Hepatocyte (in vitro differentiated cells): ENCODE results near the gene CRIP2. TPM values are rescaled to one million over a fixed set of nuclear protein-coding genes. Genes with fewer than 3 reads are reported as not detected.

Experiments
- DNase-seq: peaks from one replicate; pipeline ENCODE4 v3.0.0-alpha.2; 2016; ENCODE audit warnings: low spot score
- H2AFZ ChIP-seq: fragments of 200-600 bp; sonication (generic); 2 replicates; pipeline ENCODE4 v1.6.0; 2016; ENCODE audit warnings: antibody characterized with exemption, mild to moderate bottlenecking
- H3K27ac ChIP-seq: fragments of 200-600 bp; sonication (generic); 2 replicates; pipeline ENCODE4 v1.5.1; 2016; ENCODE audit warnings: mild to moderate bottlenecking
- H3K27me3 ChIP-seq: fragments of 200-600 bp; sonication (generic); 2 replicates; pipeline ENCODE4 v1.6.1; 2016
- H3K36me3 ChIP-seq: fragments of 200-600 bp; sonication (generic); replicated peaks from 2 replicates; pipeline ENCODE4 v1.5.1; 2016; ENCODE audit warnings: low read depth; ENCODE audit not compliant: insufficient read depth
- H3K4me1 ChIP-seq: fragments of 200-600 bp; sonication (generic); 2 replicates; pipeline ENCODE4 v1.5.1; 2016; ENCODE audit warnings: mild to moderate bottlenecking, moderate library complexity; ENCODE audit not compliant: insufficient read depth
- H3K4me2 ChIP-seq: fragments of 200-600 bp; sonication (generic); 2 replicates; pipeline ENCODE4 v1.6.0; 2016
- H3K4me3 ChIP-seq: fragments of 200-600 bp; sonication (generic); 2 replicates; pipeline ENCODE4 v1.5.1; 2016; ENCODE audit warnings: mild to moderate bottlenecking
- H3K79me2 ChIP-seq: fragments of 200-600 bp; sonication (generic); 2 replicates; pipeline ENCODE4 v1.6.0; 2017; ENCODE audit warnings: mild to moderate bottlenecking
- H3K9me2 ChIP-seq: fragments of 200-600 bp; sonication (generic); replicated peaks from 2 replicates; pipeline ENCODE4 v1.6.0; 2017; ENCODE audit warnings: mild to moderate bottlenecking; ENCODE audit not compliant: insufficient read depth
- H3K9me3 ChIP-seq: fragments of 200-600 bp; sonication (generic); 2 replicates; pipeline ENCODE4 v1.5.1; 2016; ENCODE audit warnings: low read depth, mild to moderate bottlenecking
- H4K20me1 ChIP-seq: fragments of 200-600 bp; sonication (generic); 2 replicates; pipeline ENCODE4 v1.6.0; 2016; ENCODE audit warnings: mild to moderate bottlenecking; ENCODE audit not compliant: insufficient read depth, poor library complexity, severe bottlenecking
- EZH2 ChIP-seq: fragments of 200-600 bp; sonication (generic); IDR thresholded peaks from 2 replicates; pipeline ENCODE4 v1.6.1; 2016; ENCODE audit warnings: antibody characterized with exemption, mild to moderate bottlenecking, borderline replicate concordance
- EZH2phosphoT487 ChIP-seq: fragments of 200-600 bp; sonication (generic); IDR thresholded peaks from one replicate; pipeline ENCODE4 v1.6.1; 2018; ENCODE audit warnings: antibody characterized with exemption, mild to moderate bottlenecking, low read depth, moderate library complexity; ENCODE audit not compliant: unreplicated experiment, severe bottlenecking
- WGBS: methylation state at CpG from one replicate; pipeline ENCODE4 v1.1.6; 2016; ENCODE audit warnings: low lambda C conversion rate; ENCODE audit errors: missing lambda C conversion rate; 5-methylcytosine and 5-hydroxymethylcytosine counted together
- polyA plus RNA-seq: library from polyadenylated mRNA; unstranded; fragments of >200 nt; fragmentation: Nextera tagmentation; extraction: Ambion mirVana; gene quantifications from 2 replicates; pipeline ENCODE4 v1.2.1, GENCODE V29; 2016
- total RNA-seq: library from RNA; depleted of rRNA; stranded (reverse); fragments of >200 nt; gene quantifications from 2 replicates; pipeline ENCODE4 v1.2.3, GENCODE V29; 2014
- TF ChIP-seq, protein P1 (sequence below): fragments of 200-600 bp; sonication (generic); IDR thresholded peaks from 2 replicates; pipeline ENCODE4 v1.5.1; 2016; ENCODE audit warnings: antibody characterized with exemption, mild to moderate bottlenecking; ENCODE audit not compliant: poor library complexity

The CRIP2 gene
- total and polyA plus RNA-seq, 2 experiments from 2014 or later: 8.3 to 29.1 TPM

DNA sequence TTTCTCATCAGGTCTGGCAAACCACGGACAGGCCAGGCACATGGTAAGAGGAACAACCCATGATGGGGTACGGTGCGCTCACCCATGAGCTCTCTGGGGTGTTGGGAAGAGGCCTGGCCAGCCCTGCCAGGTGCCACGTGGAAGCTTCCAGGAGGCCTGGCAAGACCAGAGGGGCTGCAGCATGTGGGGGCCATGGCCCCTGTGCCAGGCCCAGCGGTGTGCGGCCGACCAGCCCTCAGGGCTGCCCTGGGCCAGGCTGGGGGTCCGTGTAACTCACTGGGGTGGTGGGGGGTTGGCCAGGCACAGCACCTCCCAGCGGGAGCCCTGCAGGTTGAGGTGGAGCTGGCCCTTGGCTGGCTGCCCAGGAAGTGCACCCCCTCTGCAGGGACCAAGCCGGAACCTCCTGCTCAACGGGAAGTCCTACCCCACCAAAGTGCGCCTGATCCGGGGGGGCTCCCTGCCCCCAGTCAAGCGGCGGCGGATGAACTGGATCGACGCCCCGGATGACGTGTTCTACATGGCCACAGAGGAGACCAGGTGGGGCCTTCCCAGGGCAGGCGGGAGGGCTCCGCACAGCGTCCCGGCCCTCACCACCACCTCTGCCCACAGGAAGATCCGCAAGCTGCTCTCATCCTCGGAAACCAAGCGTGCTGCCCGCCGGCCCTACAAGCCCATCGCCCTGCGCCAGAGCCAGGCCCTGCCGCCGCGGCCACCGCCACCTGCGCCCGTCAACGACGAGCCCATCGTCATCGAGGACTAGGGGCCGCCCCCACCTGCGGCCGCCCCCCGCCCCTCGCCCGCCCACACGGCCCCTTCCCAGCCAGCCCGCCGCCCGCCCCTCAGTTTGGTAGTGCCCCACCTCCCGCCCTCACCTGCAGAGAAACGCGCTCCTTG, 4.9 kb upstream of the CRIP2 start:
- H3K9me2 ChIP-seq: no peaks in the 10 kb centered on the region
- H3K79me2 ChIP-seq: no peaks in the 10 kb centered on the region
- no peak overlapping the region for H3K4me2 ChIP-seq
- H3K4me1 ChIP-seq: peaks cover 28% of the 10 kb centered on the region
- DNase-seq: no peak
- no peaks in the 10 kb centered on the region for H3K36me3 ChIP-seq
- no peaks in the 10 kb centered on the region for H4K20me1 ChIP-seq
- no peak overlapping the region for H2AFZ ChIP-seq
- WGBS: 90% methylated on average over 29 of the region's 54 CpGs
- H3K27me3 ChIP-seq: no peaks in the 10 kb centered on the region
- H3K27ac ChIP-seq: no peak overlapping the region
- no peaks in the 10 kb centered on the region for H3K9me3 ChIP-seq
- H3K4me3 ChIP-seq: no peak overlapping the region
- TF ChIP-seq, protein P1, sequence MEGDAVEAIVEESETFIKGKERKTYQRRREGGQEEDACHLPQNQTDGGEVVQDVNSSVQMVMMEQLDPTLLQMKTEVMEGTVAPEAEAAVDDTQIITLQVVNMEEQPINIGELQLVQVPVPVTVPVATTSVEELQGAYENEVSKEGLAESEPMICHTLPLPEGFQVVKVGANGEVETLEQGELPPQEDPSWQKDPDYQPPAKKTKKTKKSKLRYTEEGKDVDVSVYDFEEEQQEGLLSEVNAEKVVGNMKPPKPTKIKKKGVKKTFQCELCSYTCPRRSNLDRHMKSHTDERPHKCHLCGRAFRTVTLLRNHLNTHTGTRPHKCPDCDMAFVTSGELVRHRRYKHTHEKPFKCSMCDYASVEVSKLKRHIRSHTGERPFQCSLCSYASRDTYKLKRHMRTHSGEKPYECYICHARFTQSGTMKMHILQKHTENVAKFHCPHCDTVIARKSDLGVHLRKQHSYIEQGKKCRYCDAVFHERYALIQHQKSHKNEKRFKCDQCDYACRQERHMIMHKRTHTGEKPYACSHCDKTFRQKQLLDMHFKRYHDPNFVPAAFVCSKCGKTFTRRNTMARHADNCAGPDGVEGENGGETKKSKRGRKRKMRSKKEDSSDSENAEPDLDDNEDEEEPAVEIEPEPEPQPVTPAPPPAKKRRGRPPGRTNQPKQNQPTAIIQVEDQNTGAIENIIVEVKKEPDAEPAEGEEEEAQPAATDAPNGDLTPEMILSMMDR: no peak
- TF ChIP-seq EZH2 (no peak), EZH2phosphoT487 (no peak)

DNA sequence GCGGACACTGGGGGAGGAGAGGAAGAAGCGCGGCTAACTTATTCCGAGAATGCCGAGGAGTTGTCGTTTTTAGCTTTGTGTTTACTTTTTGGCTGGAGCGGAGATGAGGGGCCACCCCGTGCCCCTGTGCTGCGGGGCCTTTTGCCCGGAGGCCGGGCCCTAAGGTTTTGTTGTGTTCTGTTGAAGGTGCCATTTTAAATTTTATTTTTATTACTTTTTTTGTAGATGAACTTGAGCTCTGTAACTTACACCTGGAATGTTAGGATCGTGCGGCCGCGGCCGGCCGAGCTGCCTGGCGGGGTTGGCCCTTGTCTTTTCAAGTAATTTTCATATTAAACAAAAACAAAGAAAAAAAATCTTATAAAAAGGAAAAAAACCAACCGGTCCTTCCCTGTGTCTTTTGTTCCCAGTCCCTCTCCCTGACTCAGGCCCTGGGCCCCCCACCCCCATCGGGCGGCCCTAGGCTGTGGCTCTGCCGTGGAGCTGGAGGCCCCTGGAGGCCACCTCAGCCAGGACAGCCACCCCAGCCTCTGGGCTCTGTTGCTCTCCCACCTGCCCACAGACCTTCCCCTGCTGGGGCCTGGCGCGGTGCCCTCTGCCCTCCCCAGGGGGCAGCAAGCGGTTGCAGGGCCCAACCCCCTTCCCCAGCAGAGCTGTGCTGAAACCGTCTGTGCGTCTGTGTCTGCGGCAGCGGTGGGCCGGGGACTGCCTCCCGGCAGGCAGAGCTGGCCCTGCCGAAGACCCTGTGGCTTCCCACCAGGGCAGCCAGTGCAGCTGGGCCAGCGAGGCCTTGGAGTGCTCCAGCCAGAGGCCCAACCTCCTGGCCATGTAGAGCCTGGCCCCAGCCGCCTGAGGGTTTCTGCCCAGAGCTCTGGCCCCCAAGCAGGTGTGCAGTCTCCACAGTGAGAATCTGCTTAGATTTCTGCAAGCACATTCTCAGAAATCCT, 4.0 kb upstream of the CRIP2 start:
- Histone ChIP-seq H3K9me3 (no peaks in the 10 kb centered on the region), H3K27me3 (peaks cover 8% of the 10 kb centered on the region), H4K20me1 (no peaks in the 10 kb centered on the region), H3K79me2 (no peaks in the 10 kb centered on the region), H3K9me2 (no peaks in the 10 kb centered on the region), H2AFZ (no peak overlapping the region), H3K36me3 (no peaks in the 10 kb centered on the region), H3K4me1 (peaks cover 33% of the 10 kb centered on the region), H3K27ac (peak overlapping the region; percentile 26), H3K4me2 (peak overlapping the region; percentile 33), H3K4me3 (no peak overlapping the region)
- DNase-seq: no peak
- WGBS: 70% methylated on average over 33 of the region's 34 CpGs
- no peak for TF ChIP-seq EZH2phosphoT487
- TF ChIP-seq EZH2: no peak
- TF ChIP-seq, protein P1: no peak

DNA sequence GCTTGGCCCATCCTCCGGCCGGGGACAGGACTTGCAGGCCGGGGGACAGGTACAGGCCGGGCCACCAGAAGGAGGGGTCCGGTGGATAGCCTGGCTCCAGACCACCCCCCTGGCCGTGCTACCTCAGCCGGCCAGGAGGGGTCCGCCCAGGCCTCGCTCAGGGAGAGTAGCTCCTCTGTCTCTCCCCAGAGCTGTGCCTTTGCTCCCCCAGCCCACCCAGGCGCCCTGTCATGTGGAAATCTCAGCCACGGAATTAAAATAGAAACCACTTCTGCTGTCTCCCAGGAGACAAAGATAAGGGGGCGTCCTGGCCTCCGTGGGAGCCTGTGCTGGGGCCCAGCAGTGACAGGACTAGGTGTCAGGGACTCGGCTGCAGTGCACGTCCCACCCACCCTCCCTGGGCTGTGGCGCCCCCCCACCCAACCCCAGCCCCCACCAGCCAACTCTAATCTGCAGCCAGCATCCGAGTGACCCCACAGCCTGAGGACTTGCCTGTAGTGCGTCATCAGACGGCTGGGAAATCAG, 3.3 kb upstream of the CRIP2 start:
- TF ChIP-seq, protein P1: peak; percentile 19
- TF ChIP-seq EZH2 (no peak), EZH2phosphoT487 (no peak)
- no peaks in the 10 kb centered on the region for H3K9me2 ChIP-seq
- 60% methylated on average over 12 of the region's 19 CpGs for WGBS
- no peaks in the 10 kb centered on the region for H3K9me3 ChIP-seq
- H3K4me2 ChIP-seq: peak overlapping the region; percentile 33
- DNase-seq: no peak
- no peak overlapping the region for H3K4me3 ChIP-seq
- no peaks in the 10 kb centered on the region for H3K79me2 ChIP-seq
- no peaks in the 10 kb centered on the region for H4K20me1 ChIP-seq
- no peaks in the 10 kb centered on the region for H3K36me3 ChIP-seq
- H3K27ac ChIP-seq: peak overlapping the region; percentile 26
- H3K4me1 ChIP-seq: peaks cover 40% of the 10 kb centered on the region
- H2AFZ ChIP-seq: no peak overlapping the region
- H3K27me3 ChIP-seq: peaks cover 14% of the 10 kb centered on the region
